Cardiac muscle cell (in vitro differentiated cells and primary cell): Measurements from ENCODE around the gene SEMA3D. TPM values are rescaled to one million over a fixed set of nuclear protein-coding genes. Genes with fewer than 3 reads are reported as not detected.

Experiments
- DNase-seq, 2 donors: peaks; one replicate each; pipeline versions ENCODE4 v3.0.0 to v3.0.0-alpha.2; 2010 to 2017; ENCODE audit warnings: low read depth in 1 of 2, low spot score in 1 of 2
- H3K27ac ChIP-seq: fragments of 200-600 bp; sonication (generic); 2 replicates; pipeline ENCODE4 v1.5.1; 2016
- H3K27me3 ChIP-seq: fragments of 200-600 bp; sonication (generic); 2 replicates; pipeline ENCODE4 v1.6.0; 2016; ENCODE audit warnings: control low read depth
- H3K36me3 ChIP-seq: fragments of 200-600 bp; sonication (generic); 2 replicates; pipeline ENCODE4 v1.5.1; 2016; ENCODE audit warnings: control low read depth
- H3K4me1 ChIP-seq: fragments of 200-600 bp; sonication (generic); 2 replicates; pipeline ENCODE4 v1.8.1; 2017; ENCODE audit warnings: low read depth, mild to moderate bottlenecking, mixed run types
- H3K4me3 ChIP-seq: fragments of 200-600 bp; sonication (generic); 2 replicates; pipeline ENCODE4 v1.5.1; 2016; ENCODE audit warnings: mild to moderate bottlenecking
- H3K9me3 ChIP-seq: fragments of 200-600 bp; sonication (generic); 2 replicates; pipeline ENCODE4 v1.5.1; 2017; ENCODE audit warnings: low read depth, mild to moderate bottlenecking, control low read depth
- polyA plus RNA-seq: library from polyadenylated mRNA; unstranded; fragments of >200 nt; fragmentation: Nextera tagmentation; extraction: Ambion mirVana; gene quantifications from 2 replicates; pipeline ENCODE4 v1.2.1, GENCODE V29; 2016
- total RNA-seq: library from RNA; depleted of rRNA; stranded (reverse); fragments of >200 nt; gene quantifications from 2 replicates; pipeline ENCODE4 v1.2.3, GENCODE V29; 2016
- TF ChIP-seq, protein P1 (sequence below): IDR thresholded peaks from 2 replicates; pipeline ENCODE4 v1.5.1; 2012; ENCODE audit warnings: low read depth, mild to moderate bottlenecking, low read length

SEMA3D gene
- 3.7 and 6.2 TPM in 2 replicates for total RNA-seq
- 2.1 and 3.5 TPM in 2 replicates for polyA plus RNA-seq

DNA sequence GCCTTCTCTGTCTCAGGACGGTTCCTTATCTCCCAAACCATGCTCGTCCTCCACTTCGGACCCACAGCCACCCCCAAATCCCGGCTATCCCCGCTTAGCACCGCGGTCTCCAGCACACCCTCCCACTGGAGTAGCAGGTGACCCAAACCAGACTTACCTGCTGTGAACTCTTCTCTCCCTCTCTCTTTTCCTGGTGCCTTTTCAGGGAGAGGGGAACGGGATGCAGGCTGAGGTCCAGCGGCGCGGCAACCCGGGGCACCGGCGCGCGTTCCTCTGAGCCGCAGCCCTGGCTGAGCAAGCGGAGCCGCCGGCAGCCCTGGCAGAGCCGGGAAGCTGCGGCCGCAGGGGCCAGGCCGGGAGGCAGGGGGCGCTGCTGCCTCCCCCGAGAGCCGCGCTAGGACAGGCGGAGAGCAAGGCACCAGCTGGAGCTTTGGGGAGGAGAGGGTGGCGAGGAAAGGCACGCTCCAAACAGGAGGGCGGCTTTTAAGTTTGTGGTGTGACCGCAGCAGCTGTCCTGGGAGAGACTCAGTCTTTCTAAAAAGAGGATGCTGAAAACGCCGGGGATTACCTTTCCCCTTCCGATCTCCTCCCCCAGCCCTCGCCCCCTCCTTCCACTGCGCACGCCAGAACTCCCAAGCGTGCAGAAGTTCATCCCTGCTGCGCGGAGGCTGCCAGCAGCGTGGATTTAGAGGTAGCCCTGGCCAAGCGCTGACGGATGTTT lies at the start of gene SEMA3D:
TSS of gene SEMA3D (minus strand) at position 536 of the 721 bp plus-strand sequence. CDS start 65,165 bp downstream, outside the sequence.
- peak; percentile 90 for DNase-seq
- TF ChIP-seq, protein P1, sequence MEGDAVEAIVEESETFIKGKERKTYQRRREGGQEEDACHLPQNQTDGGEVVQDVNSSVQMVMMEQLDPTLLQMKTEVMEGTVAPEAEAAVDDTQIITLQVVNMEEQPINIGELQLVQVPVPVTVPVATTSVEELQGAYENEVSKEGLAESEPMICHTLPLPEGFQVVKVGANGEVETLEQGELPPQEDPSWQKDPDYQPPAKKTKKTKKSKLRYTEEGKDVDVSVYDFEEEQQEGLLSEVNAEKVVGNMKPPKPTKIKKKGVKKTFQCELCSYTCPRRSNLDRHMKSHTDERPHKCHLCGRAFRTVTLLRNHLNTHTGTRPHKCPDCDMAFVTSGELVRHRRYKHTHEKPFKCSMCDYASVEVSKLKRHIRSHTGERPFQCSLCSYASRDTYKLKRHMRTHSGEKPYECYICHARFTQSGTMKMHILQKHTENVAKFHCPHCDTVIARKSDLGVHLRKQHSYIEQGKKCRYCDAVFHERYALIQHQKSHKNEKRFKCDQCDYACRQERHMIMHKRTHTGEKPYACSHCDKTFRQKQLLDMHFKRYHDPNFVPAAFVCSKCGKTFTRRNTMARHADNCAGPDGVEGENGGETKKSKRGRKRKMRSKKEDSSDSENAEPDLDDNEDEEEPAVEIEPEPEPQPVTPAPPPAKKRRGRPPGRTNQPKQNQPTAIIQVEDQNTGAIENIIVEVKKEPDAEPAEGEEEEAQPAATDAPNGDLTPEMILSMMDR, result peak; percentile 96
- Histone ChIP-seq H3K27ac (no peak within 1 kb of the TSS), H3K36me3 (no peaks in the 10 kb centered on the region), H3K27me3 (peaks cover 54% of the 10 kb centered on the region), H3K4me1 (peaks cover 3% of the 10 kb centered on the region), H3K9me3 (no peaks in the 10 kb centered on the region), H3K4me3 (peak within 1 kb of the TSS; percentile 66)

DNA sequence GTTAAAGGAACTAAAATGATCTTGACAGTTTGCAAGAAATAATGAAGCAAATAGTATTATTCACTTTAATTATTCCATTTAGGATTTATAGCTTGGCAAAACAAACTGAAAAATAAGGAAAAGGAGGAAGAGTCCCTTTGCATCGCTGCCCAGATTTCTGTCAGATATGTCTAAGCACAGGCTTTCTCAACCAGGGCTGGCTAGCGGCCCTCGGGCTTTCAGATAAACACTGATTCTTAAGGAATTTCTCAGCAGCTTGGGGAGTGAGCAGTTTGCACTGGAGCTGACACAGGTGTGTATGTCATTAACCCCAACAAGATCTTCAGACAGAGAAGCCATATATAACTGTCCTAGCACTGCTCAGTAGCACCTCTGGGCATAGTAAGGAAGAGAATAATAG lies 47.9 kb upstream of the SEMA3D start:
- Histone ChIP-seq H3K4me1 (peaks cover 8% of the 10 kb centered on the region), H3K4me3 (no peak overlapping the region), H3K27ac (no peak overlapping the region), H3K36me3 (no peaks in the 10 kb centered on the region), H3K27me3 (no peaks in the 10 kb centered on the region), H3K9me3 (no peaks in the 10 kb centered on the region)
- DNase-seq, result no peak
- TF ChIP-seq, protein P1, result no peak

DNA sequence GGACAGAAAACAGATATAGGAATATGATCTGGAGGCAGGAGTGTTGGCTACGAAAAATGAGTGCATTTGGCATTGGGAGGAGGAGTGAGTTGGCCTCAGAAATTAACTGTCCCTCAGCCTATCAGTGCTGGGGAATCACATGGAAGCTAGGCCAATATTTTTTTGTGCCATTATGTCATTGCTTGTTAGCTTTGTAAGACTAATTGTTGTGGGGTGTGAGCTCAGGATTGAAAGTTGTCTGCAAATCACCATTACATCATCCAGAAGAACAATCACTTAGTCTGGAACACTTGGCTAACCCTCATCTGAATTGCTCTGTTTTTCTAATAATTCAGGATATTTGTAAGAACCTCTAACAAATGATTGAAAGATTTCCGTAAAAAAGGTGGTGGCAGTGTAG lies 45.2 kb upstream of the SEMA3D start:
- DNase-seq, result no peak
- H3K4me1 ChIP-seq, result peaks cover 8% of the 10 kb centered on the region
- no peaks in the 10 kb centered on the region for H3K36me3 ChIP-seq
- TF ChIP-seq, protein P1, result no peak
- no peaks in the 10 kb centered on the region for H3K27me3 ChIP-seq
- no peak overlapping the region for H3K4me3 ChIP-seq
- H3K9me3 ChIP-seq, result no peaks in the 10 kb centered on the region
- H3K27ac ChIP-seq, result no peak overlapping the region

DNA sequence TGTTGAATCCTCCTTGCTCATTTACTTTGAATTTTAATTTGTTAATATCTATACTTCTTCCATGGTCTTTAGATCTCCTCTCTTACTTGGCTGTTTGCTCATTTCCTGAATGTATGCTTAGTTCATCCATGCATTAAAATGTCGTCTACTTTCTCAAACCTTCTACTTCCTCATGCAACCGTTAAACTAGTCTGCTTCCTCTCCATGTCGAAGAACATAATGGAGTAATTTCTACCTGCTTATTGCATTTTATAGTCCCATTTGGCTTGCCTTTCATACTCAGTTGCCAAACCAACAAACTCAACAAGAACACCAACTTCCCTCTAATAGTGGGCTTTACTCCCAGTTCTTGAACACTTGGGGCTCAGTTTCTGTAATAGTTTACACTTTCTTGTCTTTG lies 43.8 kb upstream of the SEMA3D start:
- Histone ChIP-seq H3K4me1 (peaks cover 8% of the 10 kb centered on the region), H3K36me3 (no peaks in the 10 kb centered on the region), H3K9me3 (no peaks in the 10 kb centered on the region), H3K4me3 (no peak overlapping the region), H3K27ac (no peak overlapping the region), H3K27me3 (no peaks in the 10 kb centered on the region)
- DNase-seq, result no peak
- TF ChIP-seq, protein P1, result no peak

DNA sequence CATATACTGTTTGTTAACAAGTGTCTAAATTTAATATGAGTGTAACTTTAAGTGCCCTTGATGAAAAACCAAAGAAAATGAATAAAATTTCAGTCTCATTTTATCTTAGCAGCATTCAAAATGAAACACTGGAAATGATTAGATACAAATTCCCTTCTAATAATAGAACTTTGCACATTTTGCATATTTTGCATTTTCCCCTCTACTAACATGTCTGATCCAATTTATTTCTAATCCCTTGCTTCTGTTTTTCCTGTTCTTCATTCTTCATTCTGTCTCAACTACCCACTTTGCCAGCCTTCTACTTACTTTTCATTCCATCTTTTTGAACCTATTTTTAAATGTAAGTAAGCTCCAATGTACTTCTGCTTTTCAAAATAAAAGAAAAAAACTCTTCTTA lies 42.7 kb upstream of the SEMA3D start:
- Histone ChIP-seq H3K4me1 (peaks cover 6% of the 10 kb centered on the region), H3K27ac (no peak overlapping the region), H3K27me3 (no peaks in the 10 kb centered on the region), H3K4me3 (no peak overlapping the region), H3K36me3 (no peaks in the 10 kb centered on the region), H3K9me3 (no peaks in the 10 kb centered on the region)
- TF ChIP-seq, protein P1, result no peak
- no peak for DNase-seq
